ENCODE data around the gene HOXB3. TPM values are rescaled to one million over a fixed set of nuclear protein-coding genes. Genes with fewer than 3 reads are reported as not detected.

HOXB3 gene
- total and polyA plus RNA-seq, 2 of the 4 experiments (the other 2 are of a cell fraction): 6.3 to 59.6 TPM

- TF ChIP-seq, protein P1, sequence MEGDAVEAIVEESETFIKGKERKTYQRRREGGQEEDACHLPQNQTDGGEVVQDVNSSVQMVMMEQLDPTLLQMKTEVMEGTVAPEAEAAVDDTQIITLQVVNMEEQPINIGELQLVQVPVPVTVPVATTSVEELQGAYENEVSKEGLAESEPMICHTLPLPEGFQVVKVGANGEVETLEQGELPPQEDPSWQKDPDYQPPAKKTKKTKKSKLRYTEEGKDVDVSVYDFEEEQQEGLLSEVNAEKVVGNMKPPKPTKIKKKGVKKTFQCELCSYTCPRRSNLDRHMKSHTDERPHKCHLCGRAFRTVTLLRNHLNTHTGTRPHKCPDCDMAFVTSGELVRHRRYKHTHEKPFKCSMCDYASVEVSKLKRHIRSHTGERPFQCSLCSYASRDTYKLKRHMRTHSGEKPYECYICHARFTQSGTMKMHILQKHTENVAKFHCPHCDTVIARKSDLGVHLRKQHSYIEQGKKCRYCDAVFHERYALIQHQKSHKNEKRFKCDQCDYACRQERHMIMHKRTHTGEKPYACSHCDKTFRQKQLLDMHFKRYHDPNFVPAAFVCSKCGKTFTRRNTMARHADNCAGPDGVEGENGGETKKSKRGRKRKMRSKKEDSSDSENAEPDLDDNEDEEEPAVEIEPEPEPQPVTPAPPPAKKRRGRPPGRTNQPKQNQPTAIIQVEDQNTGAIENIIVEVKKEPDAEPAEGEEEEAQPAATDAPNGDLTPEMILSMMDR (conservative IDR thresholded peaks at IDR 0.05; ENCODE audit: low read depth, low read length): no peak
- TF ChIP-seq MXI1 (IDR thresholded peaks at IDR 0.05; ENCODE audit: borderline replicate concordance, low read depth, low read length) (no peak; the same call in 1 of the 2 replicates), FOS (IDR thresholded peaks at IDR 0.05; ENCODE audit: low read depth, low read length) (peak; percentile 91)
Observed at GRCh38 chr17:48610282-48611211, 20.5 kb upstream of the HOXB3 start, which contains the start of gene HOXB7 (continued).
